Astrocyte of the spinal cord (primary cell): ENCODE measurements around the gene ACTBL2.
A peak's percentile ranks its signal among the peaks of the same experiment; 100 is the strongest.

Source experiments
- DNase-seq: peaks from one replicate; pipeline ENCODE4 v3.0.0; 2011; ENCODE audit warnings: low read depth, low spot score
- H3K4me3 ChIP-seq: 2 replicates; pipeline ENCODE4 v1.5.1; 2011; ENCODE audit warnings: low read depth, mild to moderate bottlenecking, low read length, moderate library complexity
- CTCF ChIP-seq: IDR thresholded peaks from 2 replicates; pipeline ENCODE4 v1.5.1; 2012; ENCODE audit warnings: low read depth, mild to moderate bottlenecking, low read length, inconsistent platforms
- in situ Hi-C: cut with HindIII; loops from 2 replicates; pipeline ENCODE4 v1.10.0; 2017; ENCODE audit warnings: low sequenced_read_pairs

ACTBL2 gene

GRCh38 chr5:57495285-57496086 is 12.9 kb upstream of the ACTBL2 start:
- DNase-seq: no peak

GRCh38 chr5:57494104-57495098 is 11.8 kb upstream of the ACTBL2 start:
- in situ Hi-C loops: loop anchor here (10.0 to 25.0 kb wide), 2 partner anchors 50 to 968 kb away; partner anchors contain the start of gene PLK2
- DNase-seq: peak; percentile 98
- no peak overlapping the region for H3K4me3 ChIP-seq
- TF ChIP-seq CTCF: no peak

More at GRCh38 chr5:57495285-57496086, 12.9 kb upstream of the ACTBL2 start:
- in situ Hi-C loops: loop anchor here (10.0 to 25.0 kb wide), 2 partner anchors 51 to 967 kb away; partner anchors contain the start of gene PLK2
- H3K4me3 ChIP-seq: no peak overlapping the region
- TF ChIP-seq CTCF: no peak

GRCh38 chr5:57493034-57493433 is 10.4 kb upstream of the ACTBL2 start:
- peak; percentile 47 for DNase-seq
- H3K4me3 ChIP-seq: no peak overlapping the region
- in situ Hi-C loops: loop anchor here (10.0 to 25.0 kb wide), 2 partner anchors 48 to 969 kb away; partner anchors contain the start of gene PLK2
- no peak for TF ChIP-seq CTCF

- peak; percentile 36 for DNase-seq
- TF ChIP-seq CTCF: no peak
- in situ Hi-C loops: loop anchor here (10.0 to 25.0 kb wide), 2 partner anchors 48 to 970 kb away; partner anchors contain the start of gene PLK2
- H3K4me3 ChIP-seq: no peak overlapping the region
Observed at GRCh38 chr5:57492632-57493031, 10.0 kb upstream of the ACTBL2 start.

GRCh38 chr5:57491369-57491965 is 8.9 kb upstream of the ACTBL2 start:
- in situ Hi-C loops: loop anchor here (10.0 to 25.0 kb wide), 2 partner anchors 47 to 971 kb away; partner anchors contain the start of gene PLK2
- no peak for DNase-seq
- H3K4me3 ChIP-seq: no peak overlapping the region
- no peak for TF ChIP-seq CTCF
